ENCODE results near the gene OPRD1.

The OPRD1 gene

DNA sequence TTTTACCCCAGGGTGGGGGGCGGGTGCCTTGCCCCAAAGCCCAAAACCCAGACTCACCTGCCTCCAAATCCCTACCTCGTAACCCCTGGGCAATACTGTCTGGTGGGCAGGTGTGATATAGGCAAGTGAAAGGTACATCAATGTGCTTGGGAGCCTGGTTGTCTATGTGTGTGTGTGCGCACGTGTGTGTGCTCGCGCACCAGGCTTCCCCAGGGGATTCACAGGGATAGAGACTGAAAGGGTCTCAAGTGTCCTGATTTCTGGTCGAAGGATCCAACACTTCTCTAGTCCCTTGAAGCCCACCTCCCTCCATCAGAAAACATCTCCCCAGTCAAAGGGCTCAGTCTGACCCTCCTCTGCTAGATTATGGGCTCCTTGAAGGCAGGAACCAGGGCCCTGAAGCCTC lies 73.5 kb downstream of the OPRD1 start:
- no peak for DNase-seq (ENCODE audit: low spot score)

DNA sequence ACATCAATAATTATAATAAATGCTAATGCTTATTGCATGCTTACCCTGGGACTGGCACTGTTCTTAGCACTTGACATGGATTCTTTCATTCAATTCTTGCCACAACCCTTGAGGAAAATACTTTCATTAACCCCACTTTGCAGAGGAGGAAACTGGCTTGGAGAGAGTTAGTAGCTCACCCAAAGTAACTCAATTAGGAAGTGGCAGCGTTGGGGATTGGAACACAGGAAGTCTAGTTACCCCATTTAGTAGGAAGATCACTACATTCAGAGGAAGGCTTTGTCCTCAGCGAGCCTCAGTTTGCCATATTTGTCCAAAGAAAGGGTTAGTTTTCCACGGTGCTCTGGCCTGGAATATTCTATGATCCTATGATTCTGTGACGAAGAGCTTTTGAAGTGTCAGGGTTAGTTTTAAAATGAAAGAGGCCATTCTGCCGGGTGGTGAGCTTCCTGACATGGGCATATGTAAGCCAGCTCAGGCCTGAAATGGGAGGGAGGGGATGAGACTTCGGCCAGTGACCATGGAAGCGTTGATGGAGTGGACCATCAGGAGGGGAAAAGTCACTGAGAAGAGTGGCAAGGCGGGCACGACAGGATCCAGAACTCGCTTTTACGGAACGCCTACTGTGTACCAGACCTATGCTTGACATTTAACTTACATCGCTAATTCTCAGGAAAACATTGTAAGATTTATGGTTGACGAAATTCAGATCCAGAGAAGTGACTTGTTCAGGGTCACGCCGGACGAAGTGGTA lies 74.2 kb downstream of the OPRD1 start:
- no peak for DNase-seq (ENCODE audit: low spot score)

DNA sequence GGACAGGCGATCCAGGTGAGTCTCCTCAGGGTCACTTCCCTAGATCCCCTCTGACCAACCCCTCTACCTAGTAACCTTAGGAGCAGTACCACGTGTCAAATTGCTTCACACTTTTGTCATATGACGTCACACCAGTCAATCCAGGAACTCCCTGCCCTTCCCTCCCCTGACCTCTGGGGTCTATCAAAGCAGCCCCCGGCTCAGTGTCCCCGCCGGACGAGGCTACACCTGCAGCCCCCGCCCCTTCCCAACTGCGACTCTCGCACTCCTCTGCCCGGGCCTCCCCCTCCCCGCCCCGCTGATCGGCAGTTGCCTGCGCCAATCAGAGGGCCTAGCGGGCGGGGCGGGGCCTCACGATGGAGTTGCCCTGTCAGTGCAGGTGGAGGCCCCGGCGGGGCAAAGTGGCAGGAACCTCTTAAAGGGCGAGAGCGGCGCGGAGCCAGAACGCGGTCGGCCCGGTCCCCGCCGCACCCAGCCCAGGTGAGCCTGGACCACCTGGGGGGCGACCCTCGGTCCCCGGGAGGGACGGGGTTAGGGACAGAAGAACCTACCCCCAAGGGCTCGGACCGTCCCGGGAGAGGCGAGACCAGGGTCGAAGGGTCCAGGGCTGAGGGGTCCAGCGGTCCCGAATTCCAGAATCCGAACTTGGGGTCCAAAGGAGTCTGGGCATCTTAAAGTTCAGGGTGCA lies 74.9 kb downstream of the OPRD1 start:
- peak; percentile 79 for DNase-seq (ENCODE audit: low spot score)

DNA sequence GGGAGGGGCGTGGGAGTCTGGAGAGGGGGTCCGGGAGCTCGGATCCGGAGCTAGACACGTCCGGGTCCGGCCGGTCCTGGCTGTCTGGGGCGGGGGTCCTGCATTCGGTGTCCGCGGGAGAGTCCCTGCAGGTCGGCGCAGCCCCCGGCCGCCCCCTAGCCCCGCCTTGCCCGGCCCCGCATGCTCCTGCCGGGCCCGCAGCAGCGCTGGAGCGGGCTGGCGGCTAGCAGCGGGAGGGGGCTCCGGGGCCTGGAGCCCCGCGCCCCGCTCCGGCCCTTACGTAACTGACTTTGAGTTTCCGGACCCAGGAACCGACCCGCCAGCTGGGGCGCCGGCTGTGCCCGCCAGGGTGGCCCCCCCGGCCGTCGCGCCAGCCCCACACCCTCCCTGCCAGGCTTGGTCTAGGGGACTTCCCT lies 75.5 kb downstream of the OPRD1 start:
- DNase-seq (ENCODE audit: low spot score): no peak

DNA sequence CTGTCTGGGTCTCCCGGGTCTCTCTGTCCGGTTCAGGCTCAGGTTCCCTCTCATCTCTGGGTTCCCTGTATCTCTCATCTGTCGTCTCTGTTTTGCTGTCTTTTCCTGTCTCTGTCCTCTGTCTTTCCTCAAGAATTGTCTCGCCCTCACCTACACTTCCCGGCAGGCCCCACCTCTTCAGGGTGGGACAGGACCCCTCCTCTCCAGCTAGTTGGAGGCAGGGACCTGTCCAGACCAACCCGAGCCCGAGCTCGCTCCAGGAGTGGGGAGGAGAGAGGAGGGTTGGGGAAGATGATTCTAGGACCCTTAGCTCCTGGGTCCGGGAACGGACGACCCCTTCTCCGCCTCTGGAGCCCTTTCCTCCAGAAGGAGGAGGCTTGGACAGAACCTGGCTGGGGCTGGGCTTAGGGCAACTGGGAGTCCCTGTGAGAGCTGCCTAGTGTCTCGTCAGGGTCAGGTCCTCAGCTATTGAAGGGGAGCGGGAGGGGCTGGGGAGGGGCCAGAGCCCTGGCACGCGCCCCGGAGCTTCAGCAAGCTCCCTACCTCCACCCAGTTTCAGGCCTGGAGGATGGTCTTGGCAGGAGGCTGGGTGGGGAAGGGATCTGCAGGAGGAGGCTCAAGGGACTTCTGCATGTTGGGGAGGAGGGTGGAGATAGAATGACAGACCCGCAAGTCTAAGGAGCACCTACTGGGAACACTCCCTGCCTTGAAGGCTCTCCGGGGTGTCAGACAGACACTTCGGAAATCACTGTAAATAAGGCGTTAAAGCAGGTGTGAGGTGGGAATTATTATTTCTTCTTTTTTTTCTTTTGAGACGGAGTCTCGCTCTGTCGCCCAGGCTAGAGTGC lies 76.1 kb downstream of the OPRD1 start:
- no peak for DNase-seq (ENCODE audit: low spot score)

DNA sequence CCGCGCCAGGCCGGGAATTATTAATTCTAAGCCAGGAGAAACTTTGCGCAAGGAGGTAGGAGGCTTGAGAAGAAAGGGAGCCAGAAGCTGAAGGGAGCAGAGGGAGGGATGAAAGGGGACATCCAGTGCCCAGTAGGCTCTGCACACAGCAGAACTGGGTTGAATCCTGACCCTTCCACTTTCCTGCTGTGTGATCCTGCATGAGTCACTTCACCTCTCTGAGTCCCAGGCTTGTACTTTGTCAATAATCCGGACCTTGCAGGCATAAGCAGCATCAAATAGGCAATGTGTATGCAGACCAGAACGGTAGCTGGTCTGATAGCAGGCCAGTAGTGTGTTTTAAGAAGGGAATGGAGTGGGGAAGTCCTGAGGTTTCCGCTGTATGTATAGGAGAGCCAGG lies 76.9 kb downstream of the OPRD1 start:
- no peak for DNase-seq (ENCODE audit: low spot score)

DNA sequence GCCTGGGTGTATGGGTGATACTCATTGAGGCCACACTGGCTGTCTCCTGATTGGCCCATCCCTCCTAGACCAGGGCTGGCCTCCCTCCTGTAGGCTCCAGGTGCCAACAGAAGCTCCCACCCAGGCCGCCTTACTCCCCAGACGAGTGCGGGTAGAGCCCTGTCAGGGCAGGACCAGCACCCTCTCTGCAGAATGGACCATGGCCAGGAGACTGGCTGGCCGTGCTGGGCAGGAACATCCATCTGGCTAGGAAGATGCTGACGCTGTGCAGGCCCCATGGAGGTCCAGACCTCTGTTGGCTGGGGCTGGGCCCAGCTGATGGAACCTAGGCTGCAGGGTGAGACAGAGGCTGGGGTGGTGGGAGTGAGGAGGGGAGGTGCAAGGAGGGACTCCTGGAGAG lies 77.4 kb downstream of the OPRD1 start:
- no peak for DNase-seq (ENCODE audit: low spot score)

DNA sequence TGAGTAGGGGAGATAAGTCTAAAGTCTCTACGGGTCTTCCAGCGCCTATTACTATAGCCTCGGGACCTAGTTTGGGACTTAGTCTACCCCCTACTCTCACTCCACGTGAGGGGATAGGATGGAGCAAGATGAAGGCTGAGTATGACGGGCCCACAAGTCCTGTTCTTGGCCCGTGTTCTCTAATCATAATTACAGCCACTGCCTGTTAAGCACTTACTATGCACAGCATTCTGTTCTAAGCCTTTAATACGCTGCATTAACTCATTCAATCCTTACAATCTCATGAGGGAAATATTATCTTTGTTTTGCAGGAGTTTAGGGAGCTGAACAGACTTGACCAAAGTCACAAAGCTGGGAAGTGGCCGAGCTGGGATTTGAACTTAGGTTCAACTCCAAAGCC lies 78.5 kb downstream of the OPRD1 start:
- no peak for DNase-seq (ENCODE audit: low spot score)

DNA sequence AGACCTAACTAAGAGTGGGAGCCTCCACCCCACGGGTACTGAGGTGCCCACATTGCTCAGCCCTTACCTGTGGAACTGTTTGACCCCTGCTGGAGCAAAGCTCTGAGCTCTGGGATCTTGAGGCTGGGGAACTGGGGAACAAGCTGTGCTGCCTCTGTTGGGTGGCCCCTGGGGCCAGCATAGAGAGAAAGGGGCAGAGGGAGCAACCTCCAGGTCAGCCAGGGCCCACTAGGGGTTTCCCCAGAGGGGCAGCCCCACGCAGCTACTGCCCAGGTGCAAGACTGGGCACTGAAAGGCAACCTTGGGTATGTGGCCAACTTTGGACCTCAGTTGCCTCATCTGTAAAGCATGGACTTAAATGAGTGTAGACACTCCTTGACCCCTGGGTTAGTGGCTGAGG lies 78.9 kb downstream of the OPRD1 start:
- no peak for DNase-seq (ENCODE audit: low spot score)

DNA sequence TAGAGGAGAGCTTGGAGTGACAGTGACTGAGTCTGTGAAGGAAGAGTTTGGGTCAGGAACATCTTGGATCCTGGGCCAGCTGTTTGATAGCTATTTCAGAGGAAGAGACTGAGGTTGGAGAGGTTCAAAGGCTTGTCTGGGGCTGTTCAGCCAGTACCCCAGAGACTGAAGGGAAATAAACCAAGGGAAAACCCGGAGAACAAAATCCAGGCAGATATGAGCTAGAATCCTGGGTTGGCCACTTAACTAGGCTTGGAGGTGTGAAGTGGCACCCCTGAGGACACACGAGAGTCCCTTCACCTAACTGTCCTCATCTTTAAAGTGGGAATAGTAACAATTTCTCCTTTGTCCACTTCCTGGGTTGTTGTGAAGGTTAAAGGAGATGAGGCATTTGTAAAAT lies 79.3 kb downstream of the OPRD1 start:
- no peak for DNase-seq (ENCODE audit: low spot score)

DNA sequence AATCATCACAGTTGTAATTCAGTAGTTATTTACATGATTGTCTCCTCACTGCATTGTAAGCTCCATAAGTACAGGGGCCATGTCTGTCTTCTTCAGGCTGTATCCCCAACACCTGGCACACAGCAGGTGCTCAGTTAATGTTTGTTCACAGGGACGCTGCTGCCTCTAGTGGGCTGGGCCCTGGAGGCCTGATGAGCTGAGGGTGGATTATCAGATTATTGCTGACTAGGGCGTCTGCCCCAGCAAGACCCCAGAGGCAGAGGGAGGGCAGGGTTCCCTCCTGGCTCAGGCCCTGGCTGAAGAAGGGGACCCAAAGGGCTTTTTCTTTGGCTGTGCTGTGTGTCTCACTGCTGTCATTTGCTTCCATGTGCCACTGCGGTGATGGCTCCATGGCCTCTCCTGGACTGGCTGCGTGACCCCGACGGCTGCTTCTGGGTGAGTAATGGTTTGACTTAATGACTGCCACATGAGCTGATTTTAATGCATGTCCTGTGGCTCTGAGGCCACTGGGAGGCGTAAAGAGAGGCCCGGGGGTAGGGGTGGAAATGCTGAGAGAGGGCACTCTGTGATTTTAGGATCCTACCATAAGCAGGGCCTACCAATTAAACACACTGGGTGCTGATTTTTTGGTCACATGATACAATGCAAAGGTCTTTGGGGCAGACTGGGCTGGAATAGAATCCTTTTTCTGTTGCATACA lies 81.6 kb downstream of the OPRD1 start:
- no peak for DNase-seq (ENCODE audit: low spot score)

DNA sequence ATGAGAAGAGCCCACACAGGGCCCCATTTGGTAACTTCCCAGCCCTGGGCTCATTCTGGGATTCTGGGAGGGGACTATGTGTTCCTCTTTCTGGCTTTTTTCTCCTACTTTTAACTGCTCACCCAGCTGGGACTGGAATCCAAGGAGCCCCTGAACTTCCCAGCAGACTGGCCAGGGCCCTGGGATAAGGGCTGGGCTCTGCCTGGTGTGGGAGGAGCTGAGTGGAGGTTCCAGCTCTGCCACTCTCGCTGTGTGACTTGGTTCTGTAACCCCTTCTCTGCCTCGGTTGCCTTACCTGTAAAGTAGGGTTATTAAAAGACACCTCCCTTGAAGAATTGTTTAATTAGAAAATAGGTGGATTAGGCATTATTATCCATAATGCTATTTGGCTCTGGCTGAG lies 82.8 kb downstream of the OPRD1 start:
- DNase-seq (ENCODE audit: low spot score): no peak

DNA sequence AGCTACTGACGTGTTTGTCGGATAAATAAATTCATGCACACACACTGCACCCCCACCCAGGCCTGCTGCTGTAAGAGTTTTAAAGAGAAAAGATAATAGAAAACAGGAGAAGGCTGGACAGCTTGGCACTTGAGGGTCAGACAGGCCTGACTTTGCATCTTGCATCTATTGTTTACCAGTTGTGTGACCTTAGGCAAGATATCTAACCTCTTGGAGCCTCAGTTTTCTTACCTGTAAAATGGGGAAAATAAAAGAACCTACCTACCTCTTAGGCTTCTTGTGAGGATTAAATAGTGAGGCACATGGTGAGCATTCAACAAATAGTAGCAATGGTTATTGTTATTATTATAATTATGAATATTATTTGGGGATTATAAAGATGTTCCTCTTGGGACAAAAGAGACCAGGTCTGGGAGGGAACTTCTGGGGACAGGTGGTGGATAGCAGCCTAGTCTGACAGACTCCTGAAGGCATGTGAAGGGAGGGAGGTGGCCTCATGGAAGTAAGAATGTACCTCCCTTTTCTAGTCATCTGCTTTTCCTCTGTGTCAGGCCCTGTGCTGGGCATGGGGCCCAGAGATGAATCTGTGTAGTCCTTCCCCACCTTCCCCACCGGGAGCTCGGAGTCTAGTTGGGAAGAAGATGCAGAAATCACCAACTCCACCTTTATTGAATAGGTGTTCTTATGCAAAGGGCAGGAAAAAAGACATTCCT lies 84.1 kb downstream of the OPRD1 start:
- no peak for DNase-seq (ENCODE audit: low spot score)

DNA sequence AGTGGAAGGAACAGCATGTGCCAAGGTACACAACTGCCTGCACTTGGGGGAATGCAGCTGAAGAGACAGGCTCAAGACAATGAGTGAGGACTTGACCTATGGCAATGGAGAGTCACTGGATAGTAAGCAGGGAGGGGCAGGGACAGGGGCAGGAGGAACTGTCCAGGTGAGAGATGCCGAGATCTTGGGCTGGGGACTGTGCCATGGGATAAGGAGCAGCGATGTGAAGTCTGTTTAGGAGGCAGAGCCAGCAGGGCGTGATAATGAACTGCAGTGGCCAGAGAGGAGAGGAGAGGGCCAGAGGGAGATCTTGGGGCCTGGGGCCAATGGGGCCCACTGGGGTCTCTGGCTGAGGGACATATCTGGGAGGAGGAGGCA lies 84.6 kb downstream of the OPRD1 start:
- DNase-seq (ENCODE audit: low spot score): no peak

DNA sequence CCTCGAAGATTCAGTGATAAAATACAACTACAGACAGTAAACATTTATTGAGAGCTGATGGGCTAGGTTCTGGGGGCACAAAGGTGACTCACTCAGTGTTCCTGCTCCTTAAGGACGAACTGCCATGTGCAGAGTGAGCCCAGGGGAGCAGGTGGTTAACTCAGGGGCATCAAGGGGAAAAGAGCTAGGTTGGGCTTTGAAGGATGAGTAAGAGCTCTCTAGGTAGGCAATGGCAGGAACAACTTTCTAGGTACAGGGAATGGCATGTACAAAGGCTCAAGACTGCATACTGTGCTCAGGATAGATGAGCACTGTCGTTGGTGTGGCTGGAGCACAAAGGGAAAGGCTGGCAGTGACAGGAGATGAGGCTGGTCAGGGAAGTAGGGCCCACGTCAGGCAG lies 85.8 kb downstream of the OPRD1 start:
- DNase-seq (ENCODE audit: low spot score): no peak

DNA sequence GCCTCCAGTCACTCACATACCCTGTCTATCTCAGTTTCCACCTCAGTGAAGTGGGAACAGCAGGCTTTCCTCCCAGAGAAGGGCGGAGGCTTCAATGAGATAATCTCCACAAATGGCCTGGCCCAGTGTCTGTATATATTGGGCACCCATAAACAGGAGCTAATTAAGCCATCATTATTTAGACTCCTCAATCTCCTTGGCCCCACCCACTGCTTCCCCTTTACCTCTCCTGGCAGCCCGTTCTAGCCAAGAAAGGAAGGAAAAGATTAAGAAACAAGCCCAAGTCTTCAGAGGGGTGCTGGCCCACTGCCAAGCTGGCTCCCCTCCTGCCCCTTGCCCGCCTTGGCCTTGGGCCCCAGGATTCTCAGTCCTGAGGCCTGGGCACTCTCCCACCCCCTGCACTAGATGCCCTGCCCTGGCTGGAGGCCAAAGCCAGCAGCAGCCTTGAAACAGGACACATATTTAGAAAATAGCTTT lies 86.5 kb downstream of the OPRD1 start:
- no peak for DNase-seq (ENCODE audit: low spot score)

DNA sequence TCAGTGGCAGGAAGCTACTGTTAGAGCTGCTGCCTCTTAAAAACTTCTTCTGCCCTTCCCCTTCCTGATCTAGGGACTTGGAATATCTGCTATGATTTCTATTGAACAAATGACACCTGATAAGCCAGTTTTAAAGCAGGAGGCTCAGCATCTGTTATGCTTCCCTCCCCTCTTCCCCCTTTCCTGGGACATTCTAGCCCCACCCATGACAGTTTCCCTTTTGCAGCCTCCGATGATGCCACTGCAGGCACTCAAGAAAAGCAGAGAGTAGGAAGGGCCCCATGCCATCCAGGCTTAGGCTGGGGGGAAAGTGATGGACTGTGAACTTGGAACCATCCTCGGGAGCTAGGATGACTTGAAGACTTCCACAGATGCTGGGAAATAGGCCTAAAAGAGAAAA lies 87.3 kb downstream of the OPRD1 start:
- DNase-seq (ENCODE audit: low spot score): no peak

DNA sequence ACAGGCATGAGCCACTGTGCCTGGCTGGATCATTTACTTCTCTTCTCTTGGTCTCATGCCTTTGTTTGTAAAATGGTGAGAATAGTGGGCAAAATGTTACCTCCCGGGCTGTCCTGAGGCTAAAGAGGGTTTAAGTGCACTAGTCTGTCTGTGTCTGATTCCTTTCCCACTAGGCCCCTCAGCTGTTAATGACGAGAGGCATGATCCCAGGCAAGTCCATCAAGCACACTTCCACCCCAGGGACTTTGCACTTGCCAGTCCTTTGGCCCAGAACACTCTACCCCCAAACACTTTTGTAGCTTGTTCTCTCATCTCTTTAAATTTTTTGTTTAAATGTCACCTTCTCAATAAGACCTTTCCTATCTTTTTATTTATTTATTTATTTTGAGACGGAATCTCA lies 88.6 kb downstream of the OPRD1 start:
- DNase-seq (ENCODE audit: low spot score): no peak

DNA sequence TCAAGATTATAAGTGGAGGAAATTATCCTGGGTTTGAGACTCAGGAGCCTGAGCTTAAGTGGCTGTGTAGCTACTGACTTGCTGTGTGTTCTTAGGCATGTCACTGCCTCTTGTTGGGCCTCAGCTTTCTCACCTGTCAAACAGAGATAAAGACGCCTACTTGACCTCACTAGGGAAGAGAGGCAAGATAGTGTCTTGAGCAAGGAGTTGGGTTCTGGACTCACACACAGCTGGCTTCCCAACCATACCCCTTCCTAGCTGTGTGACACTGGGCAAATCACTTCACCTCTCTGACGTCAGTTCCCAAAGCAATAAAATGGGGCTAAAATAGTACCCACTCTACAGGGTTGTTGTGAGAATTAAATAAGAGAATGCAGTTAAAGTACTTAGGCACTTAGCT lies 90.8 kb downstream of the OPRD1 start:
- no peak for DNase-seq (ENCODE audit: low spot score)

DNA sequence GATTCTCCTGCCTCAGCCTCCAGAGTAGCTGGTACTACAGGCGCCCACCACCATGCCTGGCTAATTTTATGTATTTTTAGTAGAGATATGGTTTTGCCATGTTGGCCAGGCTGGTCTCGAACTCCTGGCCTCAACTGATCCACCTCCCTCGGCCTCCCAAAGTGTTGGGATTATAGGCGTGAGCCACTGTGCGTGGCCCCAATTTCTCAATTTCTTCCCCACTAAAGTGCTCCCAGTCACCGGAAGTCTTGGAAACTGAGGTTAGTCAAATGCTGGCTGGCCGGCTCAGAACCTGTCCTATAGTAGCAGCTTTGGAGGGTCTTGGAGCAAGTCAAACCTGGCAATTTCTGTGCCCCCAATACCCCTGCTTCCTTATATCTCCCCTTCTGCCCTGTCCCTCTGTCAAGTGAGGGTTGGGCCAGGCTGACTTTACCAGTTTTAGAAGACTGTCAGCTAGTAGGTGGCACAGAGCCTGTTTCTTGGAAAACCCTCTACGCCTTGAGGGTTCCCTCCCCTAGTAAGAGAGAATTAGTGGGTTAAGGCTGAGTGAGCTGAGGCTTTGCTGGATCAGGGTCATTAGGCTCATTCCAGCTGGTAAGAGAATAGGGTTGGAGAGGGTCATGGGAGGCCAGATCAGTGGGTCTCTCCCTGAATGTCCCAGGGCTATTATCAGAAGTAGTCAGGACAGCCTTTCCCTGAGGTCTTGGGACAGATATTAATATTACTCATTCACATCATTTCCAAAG lies 94.1 kb downstream of the OPRD1 start:
- no peak for DNase-seq (ENCODE audit: low spot score)

DNA sequence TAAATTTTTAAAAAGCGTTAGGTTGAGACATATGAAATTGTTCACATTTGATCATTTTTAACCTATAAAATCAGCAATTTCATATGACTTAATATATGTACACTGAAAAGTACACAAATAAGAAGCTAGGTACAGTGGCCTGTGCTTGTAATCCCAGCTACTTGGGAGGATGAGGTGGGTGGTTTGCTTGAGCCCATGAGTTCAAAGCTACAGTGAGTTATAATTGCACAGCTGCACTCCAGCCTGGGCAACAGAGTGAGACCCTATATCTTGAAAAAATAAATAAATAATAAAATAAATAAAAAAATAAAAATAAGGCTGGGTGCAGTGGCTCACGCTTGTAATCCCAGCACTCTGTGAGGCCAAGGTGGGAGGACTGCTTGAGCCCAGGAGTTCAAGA lies 97.2 kb downstream of the OPRD1 start:
- no peak for DNase-seq (ENCODE audit: low spot score)

Measured in SW480 (cell line).